Astrocyte of the hippocampus (primary cell): ENCODE measurements around the gene STARD3.

Experiments used
- DNase-seq: peaks from one replicate; pipeline ENCODE4 v3.0.0; 2011; ENCODE audit warnings: low read depth, low spot score

The STARD3 gene

DNA sequence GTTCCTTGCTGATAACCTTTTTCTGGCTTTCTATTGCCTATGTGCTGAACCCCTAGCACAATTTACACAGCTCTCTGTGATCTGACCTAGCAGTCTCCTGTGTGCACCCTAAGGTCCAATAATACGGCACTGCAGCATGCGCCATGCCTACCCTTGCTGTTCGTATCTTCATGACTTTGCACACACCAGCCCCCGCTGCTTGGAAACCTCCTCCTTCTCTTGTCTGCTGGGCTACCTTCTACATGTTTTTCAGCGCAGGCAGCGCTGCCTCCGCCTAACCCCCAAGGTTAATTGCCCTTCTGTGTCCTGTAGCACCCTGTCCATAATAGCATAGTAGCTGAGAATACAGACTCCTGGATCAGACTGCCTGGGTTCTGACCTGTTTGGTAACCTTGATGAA, 1.4 kb downstream of the STARD3 start:
- DNase-seq, result no peak

DNA sequence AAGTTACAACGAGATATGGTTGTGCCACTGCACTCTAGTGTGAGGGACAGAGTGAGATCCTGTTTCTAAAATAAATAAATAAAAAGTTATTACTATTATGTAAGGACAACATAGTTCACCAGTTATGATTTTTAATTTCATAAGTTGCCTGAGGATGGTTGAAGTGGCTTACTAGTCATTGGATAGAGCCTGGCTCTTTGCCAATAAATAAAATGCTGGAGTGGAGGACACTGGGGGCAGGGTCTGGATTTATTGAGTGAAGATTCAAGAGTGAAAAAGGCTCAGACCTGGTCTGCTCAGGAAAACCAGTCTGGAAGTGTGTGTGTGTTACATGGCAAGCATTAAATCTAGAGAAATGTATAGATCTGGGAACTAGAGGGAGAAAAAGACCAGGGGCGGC, 2.1 kb downstream of the STARD3 start:
- DNase-seq, result no peak

DNA sequence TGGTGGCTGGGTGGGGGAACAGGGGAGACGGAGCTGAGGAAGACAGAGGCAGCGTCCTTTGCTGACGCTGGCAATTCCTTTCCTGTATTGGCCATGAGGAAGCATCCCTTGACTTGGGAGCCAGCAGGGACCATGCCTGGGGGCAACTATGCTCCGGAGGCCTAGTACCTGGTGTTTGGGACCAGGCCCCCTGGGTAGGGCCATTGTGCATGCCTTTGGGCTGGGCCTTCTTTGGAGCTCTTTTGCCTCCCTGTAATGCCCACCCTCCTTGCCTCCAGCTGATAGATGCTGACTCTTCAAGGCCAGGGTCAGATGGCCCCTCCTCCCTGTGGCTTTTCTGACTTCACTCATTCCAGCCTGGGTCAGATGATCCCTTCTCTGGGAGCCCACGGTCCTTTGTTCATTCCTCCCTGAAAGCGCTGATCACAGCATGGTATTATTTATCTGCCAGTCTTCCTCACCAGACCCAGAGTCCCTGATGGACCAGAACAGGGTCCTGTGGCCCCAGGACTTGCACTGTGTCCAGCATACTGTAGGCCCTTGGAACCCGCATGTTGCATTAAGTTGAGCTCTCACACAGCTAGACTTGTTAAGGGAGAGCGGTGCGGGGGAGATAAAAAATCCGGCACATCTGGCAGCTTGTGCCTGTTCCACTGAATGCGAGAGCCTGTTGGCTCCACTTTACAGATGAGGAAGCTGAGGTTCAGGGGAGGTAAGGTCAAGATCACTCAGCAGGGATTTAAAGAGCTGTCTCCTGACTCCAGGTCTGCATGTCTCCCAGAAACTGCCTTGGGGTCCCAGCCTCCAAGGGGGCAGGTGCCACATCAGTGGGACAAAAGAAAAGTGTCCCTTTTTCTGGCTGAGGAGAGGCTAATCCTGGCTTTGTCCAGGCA, 2.9 kb downstream of the STARD3 start:
- DNase-seq, result peak; percentile 26

DNA sequence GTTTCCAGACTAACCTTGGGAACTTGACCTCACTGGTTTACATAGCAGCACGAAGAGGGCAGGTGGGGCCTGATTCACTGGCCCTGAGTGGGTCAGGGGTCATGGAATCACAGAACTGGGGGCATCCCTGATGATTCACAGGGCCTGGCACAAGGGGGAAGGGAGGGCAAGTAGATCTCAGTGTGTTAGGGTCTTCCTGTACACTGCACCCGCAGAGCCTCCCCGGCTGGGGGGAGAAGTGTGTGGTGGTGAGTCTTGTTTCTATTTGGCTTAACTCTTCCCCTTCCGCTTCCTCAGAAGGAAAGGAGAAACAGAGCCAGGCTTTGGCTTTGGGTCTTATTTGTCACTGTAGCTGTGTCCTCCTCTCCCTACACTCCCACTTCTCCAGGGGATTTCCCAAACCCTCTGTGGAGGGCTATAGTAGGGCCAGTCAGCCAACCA, 3.7 kb downstream of the STARD3 start:
- no peak for DNase-seq

DNA sequence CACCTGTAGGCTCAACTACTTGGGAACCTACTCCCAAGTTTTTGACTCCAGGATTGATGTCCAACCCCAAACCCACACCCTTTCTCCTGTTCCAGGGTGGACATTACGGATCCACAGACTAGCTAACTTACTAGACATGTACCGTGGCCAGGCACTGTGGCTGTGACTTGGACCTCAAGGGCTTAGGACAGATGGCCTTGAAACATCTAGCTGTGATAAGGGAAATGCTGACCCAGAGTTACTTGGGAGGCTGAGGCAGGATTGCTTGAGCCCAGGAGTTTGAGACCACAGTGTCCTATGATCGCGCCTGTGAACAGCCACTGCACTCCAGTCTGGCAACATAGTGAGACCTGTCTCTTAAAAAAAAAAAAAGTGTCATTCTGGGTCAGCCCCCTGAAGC, 4.2 kb downstream of the STARD3 start:
- no peak for DNase-seq

DNA sequence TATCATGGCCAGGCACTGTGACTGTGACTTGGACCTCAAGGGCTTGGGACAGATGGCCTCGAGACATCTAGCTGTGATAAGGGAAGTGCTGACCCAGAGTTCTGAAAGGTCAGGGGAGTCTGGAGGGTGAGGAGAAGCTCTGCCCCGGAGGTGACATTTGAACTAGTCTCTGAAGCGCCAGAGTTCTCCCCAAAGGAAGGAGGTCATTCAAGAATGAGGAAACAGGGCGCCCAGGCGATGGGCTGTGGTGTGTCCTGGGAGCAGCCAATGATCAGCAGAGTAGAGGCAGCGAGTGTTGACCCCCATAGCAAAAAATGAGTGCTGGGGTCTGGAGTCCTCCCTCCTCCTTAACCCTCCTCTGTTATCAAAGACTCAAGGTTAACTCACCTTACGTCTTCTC, 4.9 kb downstream of the STARD3 start:
- DNase-seq, result no peak

DNA sequence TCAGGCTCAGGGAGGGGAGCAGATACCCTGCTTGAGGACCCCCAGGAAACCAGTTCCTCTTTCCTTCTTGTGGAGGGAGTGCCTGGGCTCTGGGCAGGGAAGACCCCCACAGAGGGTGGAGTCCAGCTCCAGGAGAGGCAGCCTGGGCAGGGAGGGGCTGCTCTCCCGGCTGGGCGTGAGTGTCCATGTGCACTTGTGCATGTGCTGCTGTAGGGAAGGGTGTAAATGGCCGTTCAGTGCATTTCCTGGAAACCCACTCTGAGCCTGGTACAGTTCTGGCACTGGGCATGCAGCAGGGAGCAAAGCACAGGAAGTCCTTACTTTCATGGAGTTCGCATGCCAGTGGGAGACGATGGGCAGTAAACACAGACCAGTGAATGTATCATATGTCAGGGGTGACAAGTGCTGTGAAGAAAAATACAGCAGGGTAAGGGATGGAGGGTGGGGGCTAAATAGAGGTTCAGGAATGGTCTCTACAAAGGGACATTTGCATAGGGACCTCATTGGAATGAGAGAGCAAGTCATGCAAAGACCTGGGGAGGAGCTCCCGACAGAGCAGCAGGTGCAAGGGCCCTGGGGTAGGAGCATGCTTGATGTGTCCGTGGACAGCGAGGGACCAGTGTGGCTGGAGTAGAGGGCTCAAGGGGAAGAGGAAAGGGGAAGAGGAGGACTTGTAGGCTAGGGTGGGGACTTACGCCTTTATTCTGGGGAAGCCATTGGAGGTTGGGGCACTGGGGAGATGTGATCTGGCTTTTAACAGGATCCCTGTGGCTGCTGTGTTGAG, 5.5 kb downstream of the STARD3 start:
- no peak for DNase-seq

DNA sequence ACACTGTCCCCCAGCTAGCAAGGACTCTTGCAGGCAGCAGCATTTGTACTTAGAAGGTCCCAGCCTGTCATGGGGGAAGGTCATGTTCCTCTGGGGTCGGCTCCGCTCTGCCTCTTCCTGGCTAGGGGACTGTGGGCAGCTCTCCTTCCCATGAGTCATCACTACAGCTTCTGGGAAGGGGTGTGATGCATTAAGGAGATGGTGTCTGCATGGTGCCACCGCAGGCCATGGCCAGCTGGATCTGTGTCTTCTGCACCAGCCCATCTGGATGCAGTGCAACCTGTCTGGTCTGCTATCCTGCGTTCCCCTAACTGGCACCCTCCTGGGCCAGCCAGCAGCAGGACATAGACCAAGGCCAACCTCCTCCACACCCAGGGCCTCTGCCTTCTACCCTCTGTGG, 6.3 kb downstream of the STARD3 start:
- peak; percentile 40 for DNase-seq

DNA sequence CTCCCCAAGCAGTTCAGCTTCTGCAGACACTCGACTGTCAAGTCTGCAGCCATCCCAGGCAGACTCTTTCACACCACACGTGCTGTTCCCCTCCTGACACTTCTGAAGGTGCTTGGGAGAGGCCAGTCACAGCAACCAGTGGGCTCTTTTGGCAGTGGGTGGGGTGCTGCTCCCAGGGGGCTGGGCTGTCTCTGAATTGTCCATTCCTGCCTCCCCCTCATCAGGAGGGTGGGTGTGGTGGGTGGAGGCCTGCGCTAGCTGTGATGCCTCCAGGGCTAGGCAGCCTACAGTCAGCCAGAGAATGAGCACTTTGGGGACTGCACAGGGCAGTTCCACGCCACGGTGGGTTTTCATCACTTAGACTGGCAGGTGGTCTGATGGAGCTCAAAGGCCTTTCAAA, 10.3 kb downstream of the STARD3 start:
- no peak for DNase-seq

DNA sequence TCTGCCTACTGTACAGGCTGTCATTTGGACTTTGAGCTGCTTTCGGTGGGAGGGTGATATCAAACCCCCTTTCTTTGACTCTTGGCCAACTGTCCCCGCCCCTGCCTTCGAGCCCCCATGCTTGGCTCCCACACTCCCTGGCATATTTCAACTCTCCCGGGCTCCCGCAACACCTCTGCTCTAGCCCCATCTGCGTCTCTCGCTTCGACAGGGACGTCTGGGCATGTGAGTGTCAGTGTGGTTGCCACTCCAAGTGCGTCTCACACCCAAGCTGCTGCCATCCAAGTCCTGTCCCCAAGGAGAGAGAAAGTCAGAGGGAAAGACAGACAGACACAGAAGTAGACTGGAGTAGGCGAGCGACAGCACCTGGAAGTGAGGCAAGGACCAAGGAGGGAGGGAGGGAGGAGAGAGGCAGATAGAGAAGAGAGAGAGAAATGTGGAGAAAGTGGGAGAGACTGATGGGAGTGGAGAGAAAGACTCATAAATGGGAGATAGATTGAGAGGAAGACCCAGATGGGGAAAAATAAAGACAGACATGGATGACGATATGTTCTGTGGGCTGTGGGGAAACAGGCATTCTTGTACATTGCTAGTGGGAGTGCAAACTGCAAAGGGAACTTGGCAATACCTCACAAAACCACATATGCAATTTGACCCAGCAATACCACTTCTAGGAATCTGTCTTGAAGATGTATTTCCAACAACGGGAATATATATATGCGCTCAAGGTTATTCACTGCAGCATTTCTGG, 11.8 kb downstream of the STARD3 start:
- peak; percentile 34 for DNase-seq

DNA sequence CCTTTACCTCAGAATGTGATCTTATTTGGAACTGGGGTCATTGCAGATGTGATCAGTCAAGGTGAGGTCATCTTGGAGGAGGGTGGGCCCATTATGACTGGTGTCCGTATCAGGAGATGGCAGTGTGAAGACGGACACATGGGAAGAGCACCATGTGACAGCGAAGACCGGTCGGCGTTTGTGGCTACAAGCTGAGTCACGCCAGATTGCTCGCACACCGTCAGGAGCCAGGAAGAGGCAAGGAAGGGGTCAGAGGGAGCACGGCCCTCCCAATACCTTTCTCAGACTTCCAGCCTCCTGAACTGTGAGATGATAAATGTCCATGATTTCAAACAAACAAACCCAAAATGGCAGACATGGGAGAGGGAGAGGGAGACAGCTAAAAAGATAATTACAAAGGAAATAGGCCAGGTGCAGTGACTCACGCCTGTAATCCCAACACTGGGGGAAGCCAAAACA, 13.2 kb downstream of the STARD3 start:
- DNase-seq, result no peak

DNA sequence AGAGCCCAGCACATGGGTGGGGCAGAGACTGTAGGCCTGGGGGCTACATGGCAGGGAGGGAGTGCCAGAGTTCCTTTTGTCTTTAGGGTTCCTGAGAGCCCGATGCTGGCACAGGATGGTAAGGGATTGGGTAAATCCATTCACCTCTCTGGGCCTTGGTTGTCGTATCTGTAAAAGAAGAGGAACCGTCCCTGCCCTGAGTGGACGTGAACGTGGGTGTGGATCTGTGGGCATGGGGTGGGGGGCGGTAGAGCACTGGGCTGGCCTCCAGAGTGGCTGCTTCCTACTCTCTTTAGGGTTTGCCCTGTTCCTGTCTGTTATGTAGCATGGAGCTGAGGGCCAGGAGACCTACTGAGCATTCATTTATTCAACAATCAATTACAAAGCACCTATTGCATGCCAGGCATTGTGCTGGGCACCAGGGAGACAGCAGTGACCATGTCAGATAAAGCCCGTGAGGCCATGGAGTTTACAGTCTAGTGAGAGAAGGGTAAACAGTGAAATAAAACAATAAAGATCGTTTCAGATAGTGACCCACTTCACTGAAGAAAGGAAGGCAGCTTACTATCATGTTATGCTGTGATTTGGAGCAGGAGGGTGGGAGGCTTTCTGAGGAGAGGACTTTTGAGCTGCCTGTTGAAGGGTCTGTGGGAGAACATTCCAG, 15.1 kb downstream of the STARD3 start:
- no peak for DNase-seq

DNA sequence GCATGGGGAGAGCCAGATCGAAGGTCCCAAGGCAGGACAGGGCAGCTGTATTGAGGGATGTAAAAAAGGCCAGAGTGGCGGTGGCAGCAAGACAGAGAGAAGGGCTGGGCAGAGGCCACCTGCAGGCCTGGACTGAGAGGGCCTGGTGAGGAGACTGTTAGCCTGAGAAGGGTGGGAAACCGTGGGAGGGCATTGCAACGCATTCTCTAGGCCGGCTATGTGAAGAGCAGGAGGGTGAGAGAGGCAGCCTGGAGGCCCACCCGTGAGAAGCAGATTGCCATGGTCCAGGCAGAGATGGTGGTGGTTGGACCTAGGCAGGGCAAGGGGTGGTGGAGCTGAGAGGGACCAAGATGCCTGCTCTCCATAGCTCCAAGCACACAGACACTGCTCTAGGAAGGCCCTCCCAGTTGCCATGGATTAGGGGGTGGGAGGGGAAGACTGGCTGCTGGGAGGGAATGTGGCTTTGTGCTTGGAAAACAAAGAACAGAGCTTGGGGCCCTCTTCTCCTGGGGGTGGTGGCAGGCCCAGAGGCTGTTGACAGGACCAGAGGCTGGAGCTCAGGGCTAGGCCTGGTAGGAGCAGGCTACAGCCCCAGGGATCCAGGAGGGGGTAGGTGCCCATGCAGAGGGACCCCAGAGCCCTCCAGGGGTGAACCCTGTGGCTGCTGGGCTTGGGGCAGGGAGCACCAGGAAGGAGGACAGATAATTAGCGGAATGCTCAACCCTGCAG, 15.8 kb downstream of the STARD3 start:
- peak; percentile 39 for DNase-seq

DNA sequence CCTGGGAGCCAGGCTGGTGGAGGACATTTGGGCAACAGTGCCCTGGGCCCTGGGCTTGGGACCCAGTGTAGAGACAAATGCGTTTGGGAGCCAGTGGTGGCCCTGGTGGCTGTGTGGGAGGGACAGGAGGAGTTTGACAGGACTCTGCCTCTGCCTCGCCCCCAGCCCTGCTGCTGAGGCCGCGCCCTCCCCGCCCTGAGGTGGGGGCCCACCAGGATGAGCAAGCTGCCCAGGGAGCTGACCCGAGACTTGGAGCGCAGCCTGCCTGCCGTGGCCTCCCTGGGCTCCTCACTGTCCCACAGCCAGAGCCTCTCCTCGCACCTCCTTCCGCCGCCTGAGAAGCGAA, 16.3 kb downstream of the STARD3 start:
- no peak for DNase-seq

DNA sequence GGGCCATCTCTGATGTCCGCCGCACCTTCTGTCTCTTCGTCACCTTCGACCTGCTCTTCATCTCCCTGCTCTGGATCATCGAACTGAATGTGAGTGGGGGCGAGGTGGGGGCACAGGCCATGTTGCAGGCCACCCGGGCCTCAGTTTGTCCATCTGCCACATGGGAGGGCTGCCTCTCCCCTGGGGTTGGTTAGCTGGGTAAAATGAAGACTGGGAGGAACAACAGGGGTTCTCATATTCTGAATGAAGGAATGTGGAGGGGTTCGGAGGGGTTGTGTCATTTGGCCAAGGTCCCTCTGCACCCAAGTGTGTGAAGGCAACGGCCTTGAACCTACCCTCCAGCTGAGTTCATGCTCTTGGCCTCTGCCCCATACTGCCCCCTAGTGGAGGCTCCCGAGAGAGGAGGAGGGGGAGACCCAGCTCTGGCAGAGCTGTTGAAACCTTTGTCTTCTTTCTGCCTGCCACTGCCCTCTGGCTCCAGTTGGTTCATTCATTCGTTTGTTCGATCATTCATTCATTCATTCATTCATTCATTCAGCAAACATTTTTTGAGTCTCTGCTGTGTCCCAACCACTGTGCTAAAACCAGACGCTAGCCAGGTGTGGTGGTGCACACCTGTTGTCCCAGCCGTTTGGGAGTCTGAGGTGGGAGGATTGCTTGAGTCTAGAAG, 16.9 kb downstream of the STARD3 start:
- DNase-seq, result peak; percentile 40

DNA sequence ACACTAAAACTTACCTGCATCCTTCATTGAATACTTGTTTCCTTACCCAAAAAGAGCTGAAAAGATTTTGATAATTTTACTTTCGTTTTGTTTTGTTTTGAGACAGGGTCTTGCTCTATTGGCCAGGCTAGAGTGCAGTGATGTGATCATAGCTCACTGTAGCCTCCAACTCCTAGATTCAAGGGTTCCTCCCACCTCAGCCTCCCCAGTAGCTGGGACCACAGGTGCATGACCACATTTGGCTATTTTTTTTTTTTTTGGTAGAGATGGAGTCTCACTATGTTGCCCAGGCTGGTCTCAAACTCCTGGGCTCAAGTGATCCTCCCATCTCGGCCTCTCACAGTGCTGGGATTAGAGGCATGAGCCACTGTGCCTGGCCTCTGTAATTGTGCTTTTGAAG, 18.2 kb downstream of the STARD3 start:
- DNase-seq, result no peak

DNA sequence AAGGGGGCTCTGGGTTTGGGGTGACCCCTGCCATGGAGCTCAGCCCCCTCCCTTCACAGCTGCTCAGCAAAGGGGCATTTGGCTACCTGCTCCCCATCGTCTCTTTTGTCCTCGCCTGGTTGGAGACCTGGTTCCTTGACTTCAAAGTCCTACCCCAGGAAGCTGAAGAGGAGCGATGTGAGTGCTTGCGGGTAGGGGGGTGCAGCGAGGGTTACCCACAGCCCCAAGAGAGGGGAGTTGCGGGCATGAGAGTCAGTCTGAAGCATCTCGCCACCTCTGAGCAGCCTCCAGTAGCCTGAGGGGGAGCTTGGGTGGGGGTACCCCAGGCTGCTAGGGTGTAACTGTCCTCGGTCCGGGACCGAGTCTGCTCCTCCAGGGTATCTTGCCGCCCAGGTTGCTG, 21.4 kb downstream of the STARD3 start:
- DNase-seq, result no peak

DNA sequence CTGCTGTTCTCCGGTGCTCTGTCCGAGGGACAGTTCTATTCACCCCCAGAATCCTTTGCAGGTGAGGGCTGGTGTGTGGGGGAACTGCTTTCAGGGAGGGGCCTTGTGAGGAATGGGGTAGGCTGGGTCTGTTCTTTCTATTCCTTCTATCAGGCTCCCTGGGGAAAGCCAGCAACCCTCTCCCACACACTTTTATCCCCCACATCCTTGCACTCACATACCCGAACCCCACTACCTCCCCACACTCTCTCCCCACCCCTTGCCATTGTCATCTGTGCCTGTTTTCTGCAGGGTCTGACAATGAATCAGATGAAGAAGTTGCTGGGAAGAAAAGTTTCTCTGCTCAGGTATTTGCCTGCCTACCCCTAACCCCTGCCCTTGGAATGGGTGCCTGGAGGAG, 21.8 kb downstream of the STARD3 start:
- no peak for DNase-seq

DNA sequence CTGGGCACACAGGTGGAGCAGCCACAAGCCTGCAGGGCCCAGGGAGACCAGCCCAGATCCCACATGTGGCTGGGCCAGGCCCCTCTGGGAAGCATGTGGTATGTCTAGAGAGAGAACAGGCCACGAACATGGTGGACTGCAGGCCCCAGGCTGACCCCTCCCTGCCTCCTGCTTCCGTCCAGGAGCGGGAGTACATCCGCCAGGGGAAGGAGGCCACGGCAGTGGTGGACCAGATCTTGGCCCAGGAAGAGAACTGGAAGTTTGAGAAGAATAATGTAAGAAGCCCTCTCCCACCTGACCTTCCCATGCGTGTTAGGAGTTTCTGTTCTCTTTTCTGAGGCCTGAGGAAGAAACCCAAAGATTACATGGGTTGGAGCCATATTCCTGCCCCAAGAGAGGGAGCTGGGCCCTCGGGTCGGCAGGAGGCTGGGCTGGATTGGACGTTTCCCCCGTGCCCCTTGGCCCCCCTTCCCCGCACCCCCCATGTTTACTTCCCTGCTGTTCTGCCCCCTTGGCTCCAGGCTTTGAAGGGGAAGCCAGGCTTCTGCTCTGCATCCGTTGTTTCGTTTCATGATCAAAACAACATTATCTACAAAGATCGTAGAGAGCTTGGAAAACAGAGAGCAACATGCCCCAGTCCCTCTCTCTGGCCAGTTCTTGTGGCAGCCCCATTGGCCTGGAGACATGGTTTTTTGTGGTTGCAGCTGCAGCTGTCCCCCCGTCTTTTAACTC, 22.5 kb downstream of the STARD3 start:
- DNase-seq, result no peak

DNA sequence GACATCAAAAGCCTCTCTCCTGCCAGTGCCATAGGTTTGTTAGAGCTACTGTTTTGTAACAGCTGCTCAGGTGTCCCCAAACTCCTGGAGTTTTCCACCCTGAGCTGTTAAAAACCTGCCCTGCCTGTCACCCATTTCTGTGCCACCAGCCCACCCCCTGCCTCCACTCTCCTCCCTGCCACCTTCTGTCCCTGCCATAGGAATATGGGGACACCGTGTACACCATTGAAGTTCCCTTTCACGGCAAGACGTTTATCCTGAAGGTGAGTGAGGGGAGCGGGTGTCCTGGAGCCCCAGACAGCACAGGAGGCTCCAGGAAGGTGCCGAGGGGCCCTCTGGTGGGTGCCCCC, 23.0 kb downstream of the STARD3 start:
- DNase-seq, result no peak
